ENCODE measurements around the gene DNAH11. TPM values are rescaled to one million over a fixed set of nuclear protein-coding genes. Genes with fewer than 3 reads are reported as not detected.

Gene DNAH11
- total and polyA plus RNA-seq, 9 of the 15 experiments (the other 6 are each of a cell fraction or from before 2014, with no cell fraction given), result under 0.01 TPM; not detected in 7

DNA sequence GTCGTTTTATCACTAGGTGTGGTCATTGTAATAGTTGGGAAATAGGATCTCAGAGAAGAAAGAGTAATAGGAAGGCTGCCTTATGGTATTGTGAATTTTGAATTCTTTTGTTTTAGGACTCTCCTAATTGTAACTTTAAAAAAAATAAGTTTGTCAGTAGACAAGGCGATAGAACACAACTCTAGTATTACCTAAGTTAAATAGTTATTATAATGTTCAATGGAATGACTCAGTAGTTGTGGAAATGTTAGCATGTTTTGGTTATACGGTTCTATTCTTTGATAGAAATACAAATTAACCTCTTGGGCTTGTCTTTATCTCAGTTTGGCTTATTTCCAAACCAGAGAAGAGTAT, 1.4 kb downstream of the DNAH11 start (continued):
- TF ChIP-seq, protein P1, sequence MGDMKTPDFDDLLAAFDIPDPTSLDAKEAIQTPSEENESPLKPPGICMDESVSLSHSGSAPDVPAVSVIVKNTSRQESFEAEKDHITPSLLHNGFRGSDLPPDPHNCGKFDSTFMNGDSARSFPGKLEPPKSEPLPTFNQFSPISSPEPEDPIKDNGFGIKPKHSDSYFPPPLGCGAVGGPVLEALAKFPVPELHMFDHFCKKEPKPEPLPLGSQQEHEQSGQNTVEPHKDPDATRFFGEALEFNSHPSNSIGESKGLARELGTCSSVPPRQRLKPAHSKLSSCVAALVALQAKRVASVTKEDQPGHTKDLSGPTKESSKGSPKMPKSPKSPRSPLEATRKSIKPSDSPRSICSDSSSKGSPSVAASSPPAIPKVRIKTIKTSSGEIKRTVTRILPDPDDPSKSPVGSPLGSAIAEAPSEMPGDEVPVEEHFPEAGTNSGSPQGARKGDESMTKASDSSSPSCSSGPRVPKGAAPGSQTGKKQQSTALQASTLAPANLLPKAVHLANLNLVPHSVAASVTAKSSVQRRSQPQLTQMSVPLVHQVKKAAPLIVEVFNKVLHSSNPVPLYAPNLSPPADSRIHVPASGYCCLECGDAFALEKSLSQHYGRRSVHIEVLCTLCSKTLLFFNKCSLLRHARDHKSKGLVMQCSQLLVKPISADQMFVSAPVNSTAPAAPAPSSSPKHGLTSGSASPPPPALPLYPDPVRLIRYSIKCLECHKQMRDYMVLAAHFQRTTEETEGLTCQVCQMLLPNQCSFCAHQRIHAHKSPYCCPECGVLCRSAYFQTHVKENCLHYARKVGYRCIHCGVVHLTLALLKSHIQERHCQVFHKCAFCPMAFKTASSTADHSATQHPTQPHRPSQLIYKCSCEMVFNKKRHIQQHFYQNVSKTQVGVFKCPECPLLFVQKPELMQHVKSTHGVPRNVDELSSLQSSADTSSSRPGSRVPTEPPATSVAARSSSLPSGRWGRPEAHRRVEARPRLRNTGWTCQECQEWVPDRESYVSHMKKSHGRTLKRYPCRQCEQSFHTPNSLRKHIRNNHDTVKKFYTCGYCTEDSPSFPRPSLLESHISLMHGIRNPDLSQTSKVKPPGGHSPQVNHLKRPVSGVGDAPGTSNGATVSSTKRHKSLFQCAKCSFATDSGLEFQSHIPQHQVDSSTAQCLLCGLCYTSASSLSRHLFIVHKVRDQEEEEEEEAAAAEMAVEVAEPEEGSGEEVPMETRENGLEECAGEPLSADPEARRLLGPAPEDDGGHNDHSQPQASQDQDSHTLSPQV (IDR thresholded peaks at IDR 0.05), result no peak
- TF ChIP-seq ZNF507 (tag; conservative IDR thresholded peaks at IDR 0.05), result no peak

DNA sequence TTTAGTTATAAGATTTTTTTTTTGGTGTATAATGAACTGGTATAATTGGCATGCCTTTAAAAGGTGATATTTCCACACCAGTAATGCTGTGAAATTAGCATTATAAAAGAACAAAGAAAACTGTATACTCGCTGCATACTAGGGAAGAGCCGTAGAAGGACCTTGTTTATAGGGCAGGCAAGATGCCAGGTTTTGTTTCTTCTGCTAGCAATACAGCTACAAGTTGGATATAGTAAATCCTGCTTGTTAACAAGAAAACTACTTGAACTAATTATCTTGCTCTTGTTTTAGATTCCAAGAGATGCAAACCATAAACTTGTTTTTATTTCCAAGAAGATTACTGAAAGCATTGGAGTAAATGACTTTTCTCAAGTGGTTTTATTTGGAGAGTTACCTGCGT, 1.9 kb downstream of the DNAH11 start:
- H3K4me1 ChIP-seq (replicated peaks in 1 of 2; ENCODE audit: control insufficient read depth in 2 of 2, insufficient read depth in 2 of 2, low read length in 2 of 2), result peaks cover 0 to 11% of the 10 kb centered on the region in 2 experiments; a peak in 2 of 5 replicates
- no peak for ATAC-seq
- 2% methylated on average over 3 of the region's 3 CpGs for WGBS (ENCODE audit: insufficient coverage, low coverage, missing lambda C conversion rate)
- H3K27ac ChIP-seq (ENCODE audit: extremely low read depth, low read depth, low read length), result no peak overlapping the region
- H4K20me1 ChIP-seq (replicated peaks; ENCODE audit: control insufficient read depth, insufficient read depth, low read length), result no peaks in the 10 kb centered on the region
- in situ Hi-C loops (cut with MboI), result no loop called here
- peaks cover 19 to 25% of the 10 kb centered on the region in 2 experiments for H3K27me3 ChIP-seq (ENCODE audit: control insufficient read depth in 2 of 2, insufficient read depth in 2 of 2, low read length in 2 of 2)
- DNase-seq (ENCODE audit: extremely low read depth in 1 of 4, low spot score in 3 of 4), result no peak
- intact Hi-C loops (cut with micrococcal nuclease), result no loop called here
- H3K9ac ChIP-seq (ENCODE audit: insufficient read depth in 1 of 2, low read depth in 2 of 2, low read length in 2 of 2), result no peak overlapping the region
- H3K4me2 ChIP-seq (ENCODE audit: insufficient read depth, low read length), result no peak overlapping the region
- H2AFZ ChIP-seq (ENCODE audit: low read depth, low read length), result no peak overlapping the region
- H3K36me3 ChIP-seq (ENCODE audit: control insufficient read depth, insufficient read depth, low read length), result no peaks in the 10 kb centered on the region
- H3K9me1 ChIP-seq (ENCODE audit: control insufficient read depth, insufficient read depth, low read length), result no peaks in the 10 kb centered on the region
- FAIRE-seq, result no peak
- no peaks in the 10 kb centered on the region for H3K79me2 ChIP-seq (ENCODE audit: control insufficient read depth, insufficient read depth, low read length)
- TF ChIP-seq MECOM (CRISPR knock-in tag; IDR thresholded peaks at IDR 0.05), result no peak
- TF ChIP-seq, protein P2, sequence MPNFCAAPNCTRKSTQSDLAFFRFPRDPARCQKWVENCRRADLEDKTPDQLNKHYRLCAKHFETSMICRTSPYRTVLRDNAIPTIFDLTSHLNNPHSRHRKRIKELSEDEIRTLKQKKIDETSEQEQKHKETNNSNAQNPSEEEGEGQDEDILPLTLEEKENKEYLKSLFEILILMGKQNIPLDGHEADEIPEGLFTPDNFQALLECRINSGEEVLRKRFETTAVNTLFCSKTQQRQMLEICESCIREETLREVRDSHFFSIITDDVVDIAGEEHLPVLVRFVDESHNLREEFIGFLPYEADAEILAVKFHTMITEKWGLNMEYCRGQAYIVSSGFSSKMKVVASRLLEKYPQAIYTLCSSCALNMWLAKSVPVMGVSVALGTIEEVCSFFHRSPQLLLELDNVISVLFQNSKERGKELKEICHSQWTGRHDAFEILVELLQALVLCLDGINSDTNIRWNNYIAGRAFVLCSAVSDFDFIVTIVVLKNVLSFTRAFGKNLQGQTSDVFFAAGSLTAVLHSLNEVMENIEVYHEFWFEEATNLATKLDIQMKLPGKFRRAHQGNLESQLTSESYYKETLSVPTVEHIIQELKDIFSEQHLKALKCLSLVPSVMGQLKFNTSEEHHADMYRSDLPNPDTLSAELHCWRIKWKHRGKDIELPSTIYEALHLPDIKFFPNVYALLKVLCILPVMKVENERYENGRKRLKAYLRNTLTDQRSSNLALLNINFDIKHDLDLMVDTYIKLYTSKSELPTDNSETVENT (CRISPR knock-in tag; IDR thresholded peaks at IDR 0.05), result no peak
- TF ChIP-seq ZNF41 (CRISPR knock-in tag; conservative IDR thresholded peaks at IDR 0.05), result no peak
- no peak for TF ChIP-seq ZZZ3 (IDR thresholded peaks at IDR 0.05)
- TF ChIP-seq ZKSCAN1 (IDR thresholded peaks at IDR 0.05; ENCODE audit: low read depth, low read length), result no peak
- TF ChIP-seq MTF1 (CRISPR knock-in tag; IDR thresholded peaks at IDR 0.05; ENCODE audit: borderline replicate concordance), result no peak
- TF ChIP-seq BRCA1 (IDR thresholded peaks at IDR 0.05), result no peak
- TF ChIP-seq BRCA1 (CRISPR knock-in tag; IDR thresholded peaks at IDR 0.05), result no peak
- TF ChIP-seq ZC3H8 (IDR thresholded peaks at IDR 0.05), result no peak
- no peak for TF ChIP-seq SNRNP70 (optimal IDR thresholded peaks at IDR 0.05; ENCODE audit: low read depth, low read length)
- TF ChIP-seq ZNF165 (CRISPR knock-in tag; IDR thresholded peaks at IDR 0.05; ENCODE audit: borderline replicate concordance), result no peak
- no peak for TF ChIP-seq HNRNPH1 (optimal IDR thresholded peaks at IDR 0.05; ENCODE audit: low read depth, low read length)
- TF ChIP-seq CSDE1 (IDR thresholded peaks at IDR 0.05), result no peak
- no peak for TF ChIP-seq HDAC8 (tag; IDR thresholded peaks at IDR 0.05)
- TF ChIP-seq MTA1 (IDR thresholded peaks at IDR 0.05; ENCODE audit: borderline replicate concordance), result no peak
- ChIA-PET CTCF (ENCODE audit: low intra/inter-chr PET ratio) (no interaction called here), POLR2A (no interaction called here)
- no peak overlapping the region for H3K4me3 ChIP-seq
- no peaks in the 10 kb centered on the region for H3K9me3 ChIP-seq (replicated peaks; ENCODE audit: control insufficient read depth, insufficient read depth, low read depth, low read length)
- BruUV-seq (replicated peaks), result no TSS peak

Measured in K562 (cell line).